ENCODE data around the gene C6orf58. TPM values are rescaled to one million over a fixed set of nuclear protein-coding genes. Genes with fewer than 3 reads are reported as not detected.
"Not testable (repeated sequence)": the region's sequence is repeated elsewhere in the genome, so short reads cannot be mapped to it uniquely, and the experiment has no call there.

The C6orf58 gene
- total RNA-seq, 4 donors from 2014 or later, result not detected

DNA sequence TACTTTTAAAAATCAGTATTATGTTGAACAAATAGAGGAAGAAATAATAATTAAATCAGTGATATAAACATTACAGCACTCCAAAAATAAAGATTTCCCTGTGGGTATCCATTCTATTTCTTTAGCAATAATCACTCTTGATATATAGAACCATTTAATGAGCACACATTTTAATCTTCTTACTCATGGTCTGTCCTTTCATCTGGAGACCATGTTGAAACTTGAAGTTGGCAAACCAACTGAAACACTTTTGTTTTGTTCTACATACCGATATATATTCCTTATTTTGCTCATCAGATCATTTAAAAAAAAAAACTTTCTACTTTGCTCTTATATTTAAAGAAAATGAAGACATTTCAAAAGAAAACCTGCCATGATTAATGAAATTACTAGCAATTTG is 13.4 kb downstream of the C6orf58 start:
- DNase-seq (no peak), ATAC-seq (no peak)
- H3K36me3 ChIP-seq, result no peaks in the 10 kb centered on the region
- H3K4me3 ChIP-seq, result no peak overlapping the region
- H3K27ac ChIP-seq, result no peak overlapping the region
- H3K4me1 ChIP-seq, result no peaks in the 10 kb centered on the region
- TF ChIP-seq POLR2A (IDR thresholded peaks at IDR 0.05) (no peak), CTCF (IDR thresholded peaks at IDR 0.05 in 4 of 5, conservative IDR thresholded peaks at IDR 0.05 in 1 of 5) (no peak)
- H3K9me3 ChIP-seq, result no peaks in the 10 kb centered on the region
- intact Hi-C loops (cut with DNase I; ENCODE audit: low total_unique reads), result no loop called here
- in situ Hi-C loops (cut with MboI; ENCODE audit: low sequenced_read_pairs in 4 of 4), result no loop called here
- no peaks in the 10 kb centered on the region for H3K27me3 ChIP-seq

GRCh38 chr6:127592964-127593363 is 16.0 kb downstream of the C6orf58 start:
- no peak overlapping the region for H3K4me3 ChIP-seq
- DNase-seq (no peak), ATAC-seq (no peak)
- H3K9me3 ChIP-seq, result no peaks in the 10 kb centered on the region
- no peak overlapping the region for H3K27ac ChIP-seq
- H3K4me1 ChIP-seq, result no peaks in the 10 kb centered on the region
- no peaks in the 10 kb centered on the region for H3K27me3 ChIP-seq
- intact Hi-C loops (cut with DNase I; ENCODE audit: low total_unique reads) (no loop called here), in situ Hi-C loops (cut with MboI; ENCODE audit: low sequenced_read_pairs in 4 of 4) (no loop called here)
- TF ChIP-seq POLR2A (IDR thresholded peaks at IDR 0.05), result no peak
- no peak for TF ChIP-seq CTCF (IDR thresholded peaks at IDR 0.05 in 4 of 5, conservative IDR thresholded peaks at IDR 0.05 in 1 of 5)
- H3K36me3 ChIP-seq, result no peaks in the 10 kb centered on the region

- intact Hi-C loops (cut with DNase I; ENCODE audit: low total_unique reads); in situ Hi-C loops (cut with MboI; ENCODE audit: low sequenced_read_pairs in 4 of 4); H3K27me3 ChIP-seq; ATAC-seq; H3K27ac ChIP-seq; H3K4me3 ChIP-seq; DNase-seq; H3K4me1 ChIP-seq; H3K36me3 ChIP-seq; H3K9me3 ChIP-seq: not testable (repeated sequence)
These were observed 16.5 kb downstream of the C6orf58 start for GRCh38 chr6:127593456-127593855.

- ATAC-seq (no peak), DNase-seq (no peak)
- in situ Hi-C loops (cut with MboI; ENCODE audit: low sequenced_read_pairs in 4 of 4) (no loop called here), intact Hi-C loops (cut with DNase I; ENCODE audit: low total_unique reads) (no loop called here)
- Histone ChIP-seq H3K27ac (no peak overlapping the region), H3K9me3 (no peaks in the 10 kb centered on the region), H3K36me3 (no peaks in the 10 kb centered on the region), H3K4me3 (no peak overlapping the region), H3K4me1 (no peaks in the 10 kb centered on the region), H3K27me3 (no peaks in the 10 kb centered on the region)
- TF ChIP-seq CTCF (IDR thresholded peaks at IDR 0.05 in 4 of 5, conservative IDR thresholded peaks at IDR 0.05 in 1 of 5) (no peak), POLR2A (IDR thresholded peaks at IDR 0.05) (no peak)
These were observed 29.2 kb downstream of the C6orf58 start for GRCh38 chr6:127606131-127606562.

DNA sequence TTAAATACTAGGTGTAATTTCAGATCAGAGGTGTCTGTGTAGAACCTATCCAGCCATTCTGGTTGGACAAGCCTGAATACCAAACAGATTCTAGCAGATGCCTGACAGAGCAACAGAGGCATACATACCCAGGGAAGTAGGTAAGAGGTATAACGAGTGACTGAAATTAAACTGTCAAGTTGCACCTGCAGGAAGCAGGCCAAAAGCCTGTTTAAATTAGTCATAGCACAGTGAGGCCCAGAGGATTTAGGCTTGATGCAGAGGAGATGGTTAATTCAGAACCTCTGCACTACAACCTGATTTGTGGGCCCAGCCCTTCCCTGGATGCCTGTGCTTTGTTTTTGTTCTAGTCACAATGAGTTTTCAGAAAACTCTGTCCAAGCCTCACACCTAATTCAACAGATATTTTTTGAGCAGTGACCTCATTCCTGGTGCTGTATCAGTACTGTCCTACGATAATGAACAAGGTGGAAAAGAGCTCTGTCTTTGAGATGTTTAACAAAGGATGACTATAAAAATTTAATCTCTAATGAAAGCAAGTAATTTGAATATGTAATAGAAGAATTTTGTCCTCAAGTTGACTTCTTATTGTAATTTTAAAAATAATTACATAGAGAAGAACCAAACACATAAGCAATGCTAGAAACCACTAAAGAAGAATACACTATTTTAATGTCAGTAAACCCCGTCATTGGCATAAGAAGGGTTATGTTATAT is 31.7 kb downstream of the C6orf58 start:
- in situ Hi-C loops (cut with MboI; ENCODE audit: low sequenced_read_pairs in 4 of 4) (no loop called here), intact Hi-C loops (cut with DNase I; ENCODE audit: low total_unique reads) (no loop called here)
- no peak for DNase-seq
- TF ChIP-seq POLR2A (IDR thresholded peaks at IDR 0.05), result no peak
- TF ChIP-seq CTCF (IDR thresholded peaks at IDR 0.05 in 4 of 5, conservative IDR thresholded peaks at IDR 0.05 in 1 of 5), result no peak
- no peak overlapping the region for H3K27ac ChIP-seq
- H3K27me3 ChIP-seq, result no peaks in the 10 kb centered on the region
- H3K36me3 ChIP-seq, result no peaks in the 10 kb centered on the region
- no peaks in the 10 kb centered on the region for H3K4me1 ChIP-seq
- no peaks in the 10 kb centered on the region for H3K9me3 ChIP-seq
- no peak overlapping the region for H3K4me3 ChIP-seq
- ATAC-seq, result no peak
